BJ (cell line): Measurements from ENCODE around the gene NFKBIE. TPM values are rescaled to one million over a fixed set of nuclear protein-coding genes. Genes with fewer than 3 reads are reported as not detected.

Experiments used
- CTCF ChIA-PET: fragments of 350-600 bp; formaldehyde crosslinking; extraction: SDS; loops from one replicate; lab custom pipeline; 2021; ENCODE audit warnings: antibody characterized with exemption, inconsistent platforms; lab: Yijun Ruan, JAX
- POLR2A ChIA-PET: fragments of 300-600 bp; sonication (Branson Sonifier 250); formaldehyde crosslinking; extraction: SDS; loops from one replicate; lab custom pipeline; 2021; ENCODE audit warnings: antibody characterized with exemption; lab: Charles Lee
- DNase-seq: peaks from one replicate; pipeline ENCODE4 v3.0.0-alpha.2; 2011; ENCODE audit warnings: low read depth
- H3K27me3 ChIP-seq: 2 replicates; pipeline ENCODE4 v1.6.0; 2011; ENCODE audit warnings: low read length; ENCODE audit not compliant: control insufficient read depth, insufficient read depth
- H3K36me3 ChIP-seq: 2 replicates; pipeline ENCODE4 v1.5.1; 2011; ENCODE audit warnings: low read length; ENCODE audit not compliant: control insufficient read depth, insufficient read depth
- H3K4me3 ChIP-seq: 2 replicates; pipeline ENCODE4 v1.5.1; 2011; ENCODE audit warnings: low read depth, mild to moderate bottlenecking, control low read depth, low read length
- polyA plus RNA-seq: library from polyadenylated mRNA; depleted of rRNA; stranded (reverse); fragments of >200 nt; gene quantifications from 2 replicates; pipeline ENCODE4 v1.2.3, GENCODE V29; 2011
- TF ChIP-seq, protein P1 (sequence below): IDR thresholded peaks from 2 replicates; pipeline ENCODE4 v1.5.1; 2011; ENCODE audit warnings: low read depth, mild to moderate bottlenecking, control low read depth, inconsistent platforms, low read length, moderate library complexity; ENCODE audit not compliant: insufficient read depth

NFKBIE gene
- polyA plus RNA-seq, 1 experiment = 8.0 TPM

DNA sequence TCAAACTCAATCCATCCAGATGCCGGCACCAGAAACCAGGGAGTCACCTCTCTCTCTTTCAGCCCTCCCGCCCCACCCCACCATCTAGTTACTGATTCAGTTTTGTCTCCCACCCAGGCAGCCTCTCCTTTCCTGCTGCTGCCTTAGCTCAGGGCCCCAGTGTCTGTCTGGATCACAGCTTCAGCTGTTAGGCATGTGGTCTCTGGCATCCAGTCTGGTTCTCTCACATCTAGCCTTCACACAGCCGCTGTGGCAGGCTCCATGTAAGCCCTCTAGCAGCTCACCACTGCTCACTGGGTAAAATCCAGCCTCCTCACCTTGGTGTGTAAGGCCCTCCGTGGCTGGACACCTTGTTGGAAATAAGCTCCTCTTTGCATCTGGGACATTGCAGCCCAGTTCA, 26.5 kb upstream of the NFKBIE start:
- POLR2A ChIA-PET = no interaction called here
- Histone ChIP-seq H3K27me3 (peaks cover 40% of the 10 kb centered on the region), H3K36me3 (no peaks in the 10 kb centered on the region), H3K4me3 (no peak overlapping the region)
- TF ChIP-seq, protein P1, sequence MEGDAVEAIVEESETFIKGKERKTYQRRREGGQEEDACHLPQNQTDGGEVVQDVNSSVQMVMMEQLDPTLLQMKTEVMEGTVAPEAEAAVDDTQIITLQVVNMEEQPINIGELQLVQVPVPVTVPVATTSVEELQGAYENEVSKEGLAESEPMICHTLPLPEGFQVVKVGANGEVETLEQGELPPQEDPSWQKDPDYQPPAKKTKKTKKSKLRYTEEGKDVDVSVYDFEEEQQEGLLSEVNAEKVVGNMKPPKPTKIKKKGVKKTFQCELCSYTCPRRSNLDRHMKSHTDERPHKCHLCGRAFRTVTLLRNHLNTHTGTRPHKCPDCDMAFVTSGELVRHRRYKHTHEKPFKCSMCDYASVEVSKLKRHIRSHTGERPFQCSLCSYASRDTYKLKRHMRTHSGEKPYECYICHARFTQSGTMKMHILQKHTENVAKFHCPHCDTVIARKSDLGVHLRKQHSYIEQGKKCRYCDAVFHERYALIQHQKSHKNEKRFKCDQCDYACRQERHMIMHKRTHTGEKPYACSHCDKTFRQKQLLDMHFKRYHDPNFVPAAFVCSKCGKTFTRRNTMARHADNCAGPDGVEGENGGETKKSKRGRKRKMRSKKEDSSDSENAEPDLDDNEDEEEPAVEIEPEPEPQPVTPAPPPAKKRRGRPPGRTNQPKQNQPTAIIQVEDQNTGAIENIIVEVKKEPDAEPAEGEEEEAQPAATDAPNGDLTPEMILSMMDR = no peak
- DNase-seq = no peak
- CTCF ChIA-PET = interaction anchor here (0.6 to 1.0 kb wide), 3 partner anchors 11 to 54 kb away, joined by 3 to 4 read pairs (median 3); no protein-coding TSS in a partner anchor

DNA sequence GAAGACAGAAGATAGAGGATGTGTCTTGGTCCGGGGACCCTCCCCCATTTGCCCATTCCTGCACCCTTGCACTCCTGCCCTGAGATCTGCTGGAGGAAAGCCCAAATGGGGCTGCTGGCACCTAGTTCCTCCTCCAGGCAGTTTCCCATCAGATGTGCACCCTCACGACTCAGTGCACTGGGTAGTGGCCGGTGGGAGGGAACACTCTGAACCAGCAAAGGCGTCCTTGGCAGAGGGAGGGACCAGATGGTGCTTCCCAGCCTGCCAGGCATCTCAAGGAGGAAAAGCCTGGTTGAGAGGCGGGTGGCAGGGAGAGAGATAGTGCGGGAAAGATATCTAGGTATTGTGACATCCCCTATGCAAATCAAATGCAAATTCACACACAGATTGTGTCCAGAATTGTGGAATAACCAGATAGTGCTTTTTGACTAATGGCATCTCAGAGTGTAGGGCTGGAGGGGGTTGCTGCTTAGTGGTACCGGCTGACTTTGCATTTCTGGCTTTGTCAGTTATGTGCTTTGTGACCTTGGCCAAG, 24.4 kb upstream of the NFKBIE start:
- TF ChIP-seq, protein P1 = no peak
- DNase-seq = no peak
- ChIA-PET POLR2A (no interaction called here), CTCF (no interaction called here)
- no peaks in the 10 kb centered on the region for H3K36me3 ChIP-seq
- H3K4me3 ChIP-seq = no peak overlapping the region
- peaks cover 27% of the 10 kb centered on the region for H3K27me3 ChIP-seq

DNA sequence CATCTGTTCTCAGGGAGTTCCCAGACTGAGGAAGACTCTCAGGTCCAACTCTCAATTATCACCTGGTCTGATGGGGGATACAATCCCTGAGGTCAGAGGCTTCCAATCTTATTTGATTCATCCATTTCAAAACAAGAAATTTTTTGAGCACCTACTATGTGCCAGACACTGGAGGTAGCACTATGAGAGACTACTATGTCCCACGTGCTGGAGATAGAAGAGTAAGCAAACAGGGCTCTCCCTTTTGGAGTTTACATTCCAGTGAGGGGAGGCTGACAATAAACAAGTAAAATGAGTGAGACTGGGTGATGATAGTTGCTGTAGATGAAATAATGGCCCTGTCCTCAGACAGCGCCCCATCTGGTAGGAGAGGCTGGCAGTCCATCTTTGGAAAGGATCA, 21.4 kb upstream of the NFKBIE start:
- ChIA-PET POLR2A (no interaction called here), CTCF (no interaction called here)
- H3K4me3 ChIP-seq = no peak overlapping the region
- peaks cover 24% of the 10 kb centered on the region for H3K27me3 ChIP-seq
- H3K36me3 ChIP-seq = no peaks in the 10 kb centered on the region
- TF ChIP-seq, protein P1 = no peak
- no peak for DNase-seq

DNA sequence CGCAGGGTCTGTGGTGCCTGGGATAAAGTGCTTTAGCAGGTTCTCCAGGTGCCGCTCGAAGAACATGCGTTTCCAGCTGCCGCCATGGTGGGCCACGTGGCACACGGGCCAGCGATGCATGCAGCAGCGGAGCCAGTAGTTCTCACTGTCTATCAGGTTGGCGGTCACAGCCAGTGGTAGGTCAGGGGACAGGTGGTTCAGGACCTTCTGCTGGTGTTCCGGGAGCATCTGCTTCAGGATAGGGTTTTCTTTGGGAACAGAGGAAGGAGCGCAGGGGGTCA, 20.9 kb upstream of the NFKBIE start:
- ChIA-PET POLR2A (no interaction called here), CTCF (interaction anchor here (1.3 kb wide), 1 partner anchor 18 kb away, joined by 10 read pairs; no protein-coding TSS in a partner anchor)
- Histone ChIP-seq H3K4me3 (no peak overlapping the region), H3K36me3 (no peaks in the 10 kb centered on the region), H3K27me3 (peaks cover 24% of the 10 kb centered on the region)
- no peak for DNase-seq
- TF ChIP-seq, protein P1 = no peak

DNA sequence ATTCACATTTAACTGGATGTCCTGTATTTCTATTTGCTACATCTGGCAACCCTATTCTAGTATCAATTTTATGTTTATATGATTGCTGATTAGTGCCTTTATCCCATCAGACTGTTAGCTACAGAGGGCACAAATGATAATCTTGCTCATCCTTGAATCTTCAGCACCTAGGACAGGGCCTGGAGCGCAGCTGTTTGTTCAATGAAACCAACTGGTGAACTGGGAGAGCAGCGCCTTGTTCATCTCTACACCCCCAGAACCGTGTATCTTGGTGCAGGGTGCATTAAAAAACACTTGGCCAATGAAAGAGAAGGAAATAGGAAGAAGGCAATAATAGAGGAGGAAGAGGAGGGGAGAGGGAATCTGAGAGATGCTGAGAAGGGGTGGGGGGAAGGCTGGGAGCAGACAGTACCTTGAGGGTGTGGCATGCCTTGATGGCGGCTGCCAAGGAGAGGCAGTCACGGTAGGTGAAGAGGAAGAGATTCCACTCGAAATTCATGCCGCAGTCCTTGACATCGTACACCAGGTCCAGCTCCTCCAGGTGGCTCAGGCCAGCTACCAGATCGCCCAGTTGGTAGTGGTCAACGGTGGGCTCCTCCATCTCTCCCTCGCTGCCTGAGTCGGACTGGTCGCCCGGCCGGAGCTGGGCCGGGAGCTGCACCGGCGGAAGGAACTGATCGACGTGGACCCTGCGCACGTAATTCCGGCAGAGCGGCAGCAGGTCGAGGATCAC, 20.4 kb upstream of the NFKBIE start:
- POLR2A ChIA-PET = no interaction called here
- Histone ChIP-seq H3K36me3 (no peaks in the 10 kb centered on the region), H3K4me3 (no peak overlapping the region), H3K27me3 (peaks cover 21% of the 10 kb centered on the region)
- TF ChIP-seq, protein P1 = no peak
- CTCF ChIA-PET = interaction anchor here (0.6 to 2.2 kb wide), 5 partner anchors 10 to 1849 kb away, joined by 3 to 10 read pairs (median 4); no protein-coding TSS in a partner anchor
- DNase-seq = no peak
